OCI-LY1 (cell line): ENCODE data around the gene ZBTB5.

ENCODE experiments used
- H2AFZ ChIP-seq: fragments of 200-600 bp; sonication (generic), shearing (Covaris generic); 2 replicates; pipeline ENCODE4 v1.6.0; 2014; ENCODE audit warnings: antibody characterized with exemption, mild to moderate bottlenecking, low read length
- H3F3A ChIP-seq: fragments of 200-600 bp; sonication (generic), shearing (Covaris generic); 2 replicates; pipeline ENCODE4 v1.6.0; 2014; ENCODE audit warnings: mild to moderate bottlenecking, antibody characterized with exemption, low read length, moderate library complexity; ENCODE audit not compliant: insufficient read depth
- H3K27ac ChIP-seq: fragments of 200-600 bp; sonication (generic); 2 replicates; pipeline ENCODE4 v1.5.1; 2014; ENCODE audit warnings: low read length, mixed run types, mild to moderate bottlenecking, low read depth; ENCODE audit not compliant: poor library complexity, severe bottlenecking
- H3K27me3 ChIP-seq: fragments of 200-600 bp; sonication (generic); 2 replicates; pipeline ENCODE4 v1.6.0; 2014; ENCODE audit warnings: antibody characterized with exemption, mild to moderate bottlenecking, low read length, moderate library complexity; ENCODE audit not compliant: insufficient read depth
- H3K36me3 ChIP-seq: fragments of 200-600 bp; sonication (generic); 2 replicates; pipeline ENCODE4 v1.6.1; 2014; ENCODE audit warnings: mild to moderate bottlenecking, antibody characterized with exemption, low read length, moderate library complexity, mixed read lengths; ENCODE audit not compliant: insufficient read depth
- H3K4me1 ChIP-seq: fragments of 200-600 bp; sonication (generic); 2 replicates; pipeline ENCODE4 v1.5.1; 2014; ENCODE audit warnings: mild to moderate bottlenecking, low read length, moderate library complexity; ENCODE audit not compliant: insufficient read depth, severe bottlenecking
- H3K4me2 ChIP-seq: fragments of 200-600 bp; sonication (generic), shearing (Covaris generic); 2 replicates; pipeline ENCODE4 v1.6.1; 2014; ENCODE audit warnings: low read length
- H3K4me3 ChIP-seq: fragments of 200-600 bp; sonication (generic); 2 replicates; pipeline ENCODE4 v1.5.1; 2014; ENCODE audit warnings: low read length, low read depth, mild to moderate bottlenecking, mixed read lengths; ENCODE audit not compliant: poor library complexity, severe bottlenecking
- H3K79me2 ChIP-seq: fragments of 200-600 bp; shearing (Covaris generic); 2 replicates; pipeline ENCODE4 v1.6.1; 2016; ENCODE audit warnings: mixed run types, low read length, mixed read lengths; ENCODE audit not compliant: insufficient read depth
- H3K9ac ChIP-seq: fragments of 200-600 bp; sonication (generic), shearing (Covaris generic); 2 replicates; pipeline ENCODE4 v1.6.1; 2014; ENCODE audit warnings: mild to moderate bottlenecking, low read length, mixed read lengths
- H3K9me2 ChIP-seq: fragments of 200-600 bp; sonication (generic), shearing (Covaris generic); 2 replicates; pipeline ENCODE4 v1.6.1; 2014; ENCODE audit warnings: low read depth, mild to moderate bottlenecking, low read length, mixed read lengths
- H3K9me3 ChIP-seq: fragments of 200-600 bp; shearing (Covaris generic); 2 replicates; pipeline ENCODE4 v1.6.1; 2014; ENCODE audit warnings: low read length, mixed read lengths
- H4K20me1 ChIP-seq: fragments of 200-600 bp; sonication (generic), shearing (Covaris generic); 2 replicates; pipeline ENCODE4 v1.6.0; 2016; ENCODE audit warnings: mild to moderate bottlenecking, low read length; ENCODE audit not compliant: insufficient read depth
- EZH2 ChIP-seq: fragments of 200-600 bp; sonication (generic), shearing (Covaris generic); IDR thresholded peaks from 2 replicates; pipeline ENCODE4 v1.8.0; 2017; ENCODE audit warnings: borderline replicate concordance, mixed run types, mild to moderate bottlenecking, antibody characterized with exemption, low read length, moderate library complexity, mixed read lengths
- TF ChIP-seq, protein P1 (sequence below): fragments of 200-600 bp; sonication (generic), shearing (Covaris generic); IDR thresholded peaks from 2 replicates; pipeline ENCODE4 v1.5.1; 2017; ENCODE audit warnings: mild to moderate bottlenecking, antibody characterized with exemption, low read length, moderate library complexity, mixed read lengths

The ZBTB5 gene

GRCh38 chr9:37425298-37425752 lies 39.9 kb downstream of the ZBTB5 start:
- peak overlapping the region; percentile 95 for H3K4me2 ChIP-seq
- no peaks in the 10 kb centered on the region for H3K27me3 ChIP-seq
- no peaks in the 10 kb centered on the region for H3K9me2 ChIP-seq
- H3K4me1 ChIP-seq = peaks cover 75% of the 10 kb centered on the region
- H3K27ac ChIP-seq = peak overlapping the region; percentile 100
- peaks cover 28% of the 10 kb centered on the region for H3K79me2 ChIP-seq
- no peak for TF ChIP-seq EZH2
- TF ChIP-seq, protein P1, sequence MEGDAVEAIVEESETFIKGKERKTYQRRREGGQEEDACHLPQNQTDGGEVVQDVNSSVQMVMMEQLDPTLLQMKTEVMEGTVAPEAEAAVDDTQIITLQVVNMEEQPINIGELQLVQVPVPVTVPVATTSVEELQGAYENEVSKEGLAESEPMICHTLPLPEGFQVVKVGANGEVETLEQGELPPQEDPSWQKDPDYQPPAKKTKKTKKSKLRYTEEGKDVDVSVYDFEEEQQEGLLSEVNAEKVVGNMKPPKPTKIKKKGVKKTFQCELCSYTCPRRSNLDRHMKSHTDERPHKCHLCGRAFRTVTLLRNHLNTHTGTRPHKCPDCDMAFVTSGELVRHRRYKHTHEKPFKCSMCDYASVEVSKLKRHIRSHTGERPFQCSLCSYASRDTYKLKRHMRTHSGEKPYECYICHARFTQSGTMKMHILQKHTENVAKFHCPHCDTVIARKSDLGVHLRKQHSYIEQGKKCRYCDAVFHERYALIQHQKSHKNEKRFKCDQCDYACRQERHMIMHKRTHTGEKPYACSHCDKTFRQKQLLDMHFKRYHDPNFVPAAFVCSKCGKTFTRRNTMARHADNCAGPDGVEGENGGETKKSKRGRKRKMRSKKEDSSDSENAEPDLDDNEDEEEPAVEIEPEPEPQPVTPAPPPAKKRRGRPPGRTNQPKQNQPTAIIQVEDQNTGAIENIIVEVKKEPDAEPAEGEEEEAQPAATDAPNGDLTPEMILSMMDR = no peak
- H3K36me3 ChIP-seq = peaks cover 69% of the 10 kb centered on the region
- peak overlapping the region; percentile 81 for H3K4me3 ChIP-seq
- no peaks in the 10 kb centered on the region for H3F3A ChIP-seq
- H3K9me3 ChIP-seq = no peaks in the 10 kb centered on the region
- no peaks in the 10 kb centered on the region for H4K20me1 ChIP-seq
- no peak overlapping the region for H2AFZ ChIP-seq
- H3K9ac ChIP-seq = peak overlapping the region; percentile 84; the same call in 1 of the 2 replicates

GRCh38 chr9:37424686-37425297 lies 40.5 kb downstream of the ZBTB5 start:
- Histone ChIP-seq H3K9me2 (no peaks in the 10 kb centered on the region), H2AFZ (no peak overlapping the region), H3K27ac (peak overlapping the region; percentile 100), H3K4me1 (peaks cover 75% of the 10 kb centered on the region), H3K36me3 (peaks cover 63% of the 10 kb centered on the region), H3K9me3 (no peaks in the 10 kb centered on the region), H3K4me2 (peak overlapping the region; percentile 95), H3K4me3 (peak overlapping the region; percentile 81), H3K27me3 (no peaks in the 10 kb centered on the region), H3K9ac (peak overlapping the region; percentile 84), H3K79me2 (peaks cover 28% of the 10 kb centered on the region), H3F3A (no peaks in the 10 kb centered on the region), H4K20me1 (no peaks in the 10 kb centered on the region)
- TF ChIP-seq, protein P1 = no peak
- TF ChIP-seq EZH2 = no peak

GRCh38 chr9:37424204-37424685 lies 41.0 kb downstream of the ZBTB5 start:
- Histone ChIP-seq H3K79me2 (peaks cover 28% of the 10 kb centered on the region), H3K36me3 (peaks cover 58% of the 10 kb centered on the region), H3K27me3 (no peaks in the 10 kb centered on the region), H3K9me2 (no peaks in the 10 kb centered on the region), H3K9me3 (no peaks in the 10 kb centered on the region), H3K4me2 (peak overlapping the region; percentile 95), H3K4me1 (peaks cover 73% of the 10 kb centered on the region), H4K20me1 (no peaks in the 10 kb centered on the region), H2AFZ (no peak overlapping the region), H3K27ac (peak overlapping the region; percentile 100), H3K9ac (peak overlapping the region; percentile 84), H3K4me3 (peak overlapping the region; percentile 81), H3F3A (no peaks in the 10 kb centered on the region)
- TF ChIP-seq, protein P1 = no peak
- TF ChIP-seq EZH2 = no peak
